Transverse colon (tissue), 4 donors: ENCODE data around the gene ABCB6. TPM values are rescaled to one million over a fixed set of nuclear protein-coding genes. Genes with fewer than 3 reads are reported as not detected.

ENCODE experiments used
- DNase-seq: peaks from one replicate; pipeline ENCODE4 v3.0.0-alpha.2; 2019
- H3K27ac ChIP-seq, 4 donors: fragments of 200-600 bp; sonication (generic); 2 replicates each; pipeline ENCODE4 v1.5.1; 2016 to 2018; ENCODE audit warnings: inconsistent platforms in 4 of 4
- H3K27me3 ChIP-seq: fragments of 200-600 bp; sonication (generic); 2 replicates; pipeline ENCODE4 v1.5.1; 2017; ENCODE audit warnings: inconsistent platforms
- H3K36me3 ChIP-seq, 4 donors: fragments of 200-600 bp; sonication (generic); 2 replicates each; pipeline ENCODE4 v1.5.1; 2017 to 2019; ENCODE audit warnings: inconsistent platforms in 4 of 4
- H3K4me1 ChIP-seq, 4 donors: fragments of 200-600 bp; sonication (generic); 2 replicates each; pipeline ENCODE4 v1.5.1; 2017 to 2020; ENCODE audit warnings: inconsistent platforms in 4 of 4
- H3K4me3 ChIP-seq, 4 donors: fragments of 200-600 bp; sonication (generic); 1 replicate in 1 of 4; 2 replicates in 3 of 4; pipeline versions ENCODE4 v1.5.1 to v1.6.1; 2017 to 2019; ENCODE audit warnings: inconsistent platforms in 4 of 4
- H3K9me3 ChIP-seq, 2 donors: fragments of 200-600 bp; sonication (generic); 2 replicates each; pipeline ENCODE4 v1.5.1; 2017 to 2019; ENCODE audit warnings: inconsistent platforms in 2 of 2
- EP300 ChIP-seq: sonication (generic); formaldehyde crosslinking; IDR thresholded peaks from one replicate; pipeline ENCODE4 v1.6.1; 2017; ENCODE audit warnings: antibody characterized with exemption, low read depth
- POLR2A ChIP-seq: fragments of 450-650 bp; IDR thresholded peaks from one replicate; pipeline ENCODE4 v1.6.1; 2016; ENCODE audit warnings: antibody characterized with exemption, mild to moderate bottlenecking, moderate library complexity
- POLR2AphosphoS5 ChIP-seq, 3 donors: sonication (generic); formaldehyde crosslinking; IDR thresholded peaks; one replicate each; pipeline ENCODE4 v1.6.1; 2016; ENCODE audit warnings: antibody characterized with exemption in 3 of 3
- WGBS, 2 donors: methylation state at CpG; one replicate each; pipeline ENCODE4 v1.1.5; 2018; ENCODE audit warnings: low coverage in 1 of 2; 5-methylcytosine and 5-hydroxymethylcytosine counted together
- in situ Hi-C, 4 donors: fragments of 200-750 bp; cut with MboI; loops; one replicate each; pipeline versions ENCODE4 v1.15.0 to v1.15.1; 2017; ENCODE audit warnings: low sequenced_read_pairs in 3 of 4, low pct_ligation_motif_present in 1 of 4, low pct_unique_long_range_greater_than_20kb in 1 of 4
- intact Hi-C: fragments of 100-400 bp; cut with DNase I; formaldehyde crosslinking; loops from one replicate; pipeline ENCODE4 v1.15.1; 2023; ENCODE audit warnings: low total_unique reads
- total RNA-seq, 4 donors: library from RNA; depleted of rRNA; stranded (reverse); fragments of >200 nt; gene quantifications; one replicate each; pipeline ENCODE4 v1.1.0, GENCODE V29; 2016
- TF ChIP-seq, protein P1 (sequence below), 5 experiments: fragments of 200-600 bp in 3 of 5; fragments of 450-650 bp in 2 of 5; sonication (generic) in 3 of 5; IDR thresholded peaks; 1 replicate in 2 of 5; 2 replicates in 3 of 5; pipeline ENCODE4 v1.5.1; 2016 to 2017; ENCODE audit warnings: antibody characterized with exemption in 5 of 5, inconsistent platforms in 3 of 5, mild to moderate bottlenecking in 2 of 5, moderate library complexity in 1 of 5

Gene ABCB6
- total RNA-seq, 4 donors from 2014 or later = 3.4 to 28.7 (median 20.4) TPM

- Histone ChIP-seq H3K27me3 (no peaks in the 10 kb centered on the region), H3K27ac (peak within 1 kb of the TSS; percentile 92 to 98 (median 96)), H3K4me3 (peak within 1 kb of the TSS; percentile 78 to 90 (median 81)), H3K9me3 (no peaks in the 10 kb centered on the region), H3K4me1 (peaks cover 18 to 36% (median 30%) of the 10 kb centered on the region in 4 donors), H3K36me3 (peaks cover 0 to 37% (median 17%) of the 10 kb centered on the region in 4 donors)
- intact Hi-C loops = loop anchor here (10.0 kb wide), 2 partner anchors 65 kb away; partner anchors contain the start of gene NHEJ1
- in situ Hi-C loops = no loop called here
- DNase-seq = peak; percentile 99
- TF ChIP-seq EP300 = no peak
- TF ChIP-seq, protein P1, sequence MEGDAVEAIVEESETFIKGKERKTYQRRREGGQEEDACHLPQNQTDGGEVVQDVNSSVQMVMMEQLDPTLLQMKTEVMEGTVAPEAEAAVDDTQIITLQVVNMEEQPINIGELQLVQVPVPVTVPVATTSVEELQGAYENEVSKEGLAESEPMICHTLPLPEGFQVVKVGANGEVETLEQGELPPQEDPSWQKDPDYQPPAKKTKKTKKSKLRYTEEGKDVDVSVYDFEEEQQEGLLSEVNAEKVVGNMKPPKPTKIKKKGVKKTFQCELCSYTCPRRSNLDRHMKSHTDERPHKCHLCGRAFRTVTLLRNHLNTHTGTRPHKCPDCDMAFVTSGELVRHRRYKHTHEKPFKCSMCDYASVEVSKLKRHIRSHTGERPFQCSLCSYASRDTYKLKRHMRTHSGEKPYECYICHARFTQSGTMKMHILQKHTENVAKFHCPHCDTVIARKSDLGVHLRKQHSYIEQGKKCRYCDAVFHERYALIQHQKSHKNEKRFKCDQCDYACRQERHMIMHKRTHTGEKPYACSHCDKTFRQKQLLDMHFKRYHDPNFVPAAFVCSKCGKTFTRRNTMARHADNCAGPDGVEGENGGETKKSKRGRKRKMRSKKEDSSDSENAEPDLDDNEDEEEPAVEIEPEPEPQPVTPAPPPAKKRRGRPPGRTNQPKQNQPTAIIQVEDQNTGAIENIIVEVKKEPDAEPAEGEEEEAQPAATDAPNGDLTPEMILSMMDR (IDR thresholded peaks at IDR 0.05) = peak in 1 of 5 experiments; percentile 28
- peak; percentile 94 for TF ChIP-seq POLR2A
- TF ChIP-seq POLR2AphosphoS5 (IDR thresholded peaks at IDR 0.05) = peak; percentile 94 to 99 (median 97)
- 0% methylated on average over 48 of the region's 80 CpGs; no CpG with 5 or more reads in 1 of the 2 donors for WGBS, 2 donors
Measured at GRCh38 chr2:219229305-219230058, 10.7 kb upstream of the ABCB6 start, which contains the start of the genes ANKZF1 and ATG9A. ANKZF1 (plus strand) TSS chr2:219229806; CDS start chr2:219230258, 452 bp downstream. ATG9A (minus strand) TSS chr2:219229636; CDS start chr2:219228024, 1,612 bp downstream.

DNA sequence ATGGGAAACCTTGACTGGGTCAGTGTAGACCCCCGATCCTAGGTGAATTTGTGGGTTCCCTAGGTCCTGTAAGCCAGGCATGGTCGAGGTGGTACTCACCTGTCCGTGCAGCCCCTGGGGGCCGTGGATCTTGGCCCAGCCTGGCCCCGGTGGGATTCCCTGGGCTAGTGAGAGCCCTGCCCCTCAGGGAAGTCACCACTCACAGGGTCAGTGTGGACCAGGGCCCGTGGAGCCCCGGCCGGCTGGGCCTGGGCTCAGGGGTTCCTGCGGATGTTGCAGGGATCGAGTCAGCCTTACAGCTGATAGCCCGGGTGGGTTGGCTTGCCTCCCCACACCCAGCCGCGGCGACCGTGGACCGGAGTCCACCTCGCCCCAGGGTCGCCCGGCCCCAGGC, 10.2 kb upstream of the ABCB6 start:
- peaks cover 0 to 37% (median 17%) of the 10 kb centered on the region in 4 donors for H3K36me3 ChIP-seq
- DNase-seq = no peak
- intact Hi-C loops = loop anchor here (10.0 kb wide), 2 partner anchors 64 to 66 kb away; partner anchors contain the start of gene NHEJ1
- peaks cover 18 to 36% (median 30%) of the 10 kb centered on the region in 4 donors for H3K4me1 ChIP-seq
- peak overlapping the region; percentile 78 to 90 (median 81) for H3K4me3 ChIP-seq
- TF ChIP-seq, protein P1 (IDR thresholded peaks at IDR 0.05) = no peak
- TF ChIP-seq EP300 = no peak
- no peak for TF ChIP-seq POLR2AphosphoS5 (IDR thresholded peaks at IDR 0.05)
- no peak for TF ChIP-seq POLR2A
- H3K27ac ChIP-seq = peak overlapping the region; percentile 92 to 98 (median 96)
- WGBS, 2 donors = 5% methylated on average over 10 of the region's 19 CpGs; no CpG with 5 or more reads in 1 of the 2 donors
- no peaks in the 10 kb centered on the region for H3K27me3 ChIP-seq
- H3K9me3 ChIP-seq = no peaks in the 10 kb centered on the region
- in situ Hi-C loops = no loop called here

GRCh38 chr2:219228041-219228910, 9.5 kb upstream of the ABCB6 start:
- TF ChIP-seq EP300 (no peak), POLR2AphosphoS5 (IDR thresholded peaks at IDR 0.05) (no peak)
- intact Hi-C loops = loop anchor here (10.0 kb wide), 2 partner anchors 63 to 67 kb away; partner anchors contain the start of gene NHEJ1
- WGBS, 2 donors = 45 to 79% methylated on average over 2 to 7 of the region's 7 CpGs

DNA sequence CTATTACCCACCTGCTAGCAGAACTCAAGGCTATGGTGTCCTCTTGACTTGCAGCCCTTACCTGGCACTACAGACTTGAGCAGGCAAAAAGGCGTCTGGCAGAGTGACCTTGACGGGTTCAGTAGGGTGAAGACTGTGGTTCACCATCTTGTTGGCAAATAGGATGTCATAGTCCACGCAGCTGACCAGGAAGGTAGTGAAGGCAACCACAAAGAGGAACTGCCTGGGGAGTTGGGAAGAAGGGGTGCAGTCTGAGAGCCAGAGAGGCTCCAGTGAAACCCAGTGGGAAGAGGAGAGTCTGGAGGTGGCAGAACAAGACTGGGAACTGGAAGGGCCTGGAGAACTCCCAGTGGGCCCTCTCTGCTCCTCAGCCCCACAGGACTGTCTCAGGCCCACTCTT, 6.6 kb upstream of the ABCB6 start:
- 93% methylated on average over 3 of the region's 3 CpGs; no CpG with 5 or more reads in 1 of the 2 donors for WGBS, 2 donors
- Histone ChIP-seq H3K27me3 (no peaks in the 10 kb centered on the region), H3K4me1 (peaks cover 11 to 24% (median 20%) of the 10 kb centered on the region in 4 donors), H3K4me3 (no peak overlapping the region), H3K27ac (no peak overlapping the region), H3K36me3 (peaks cover 0 to 50% (median 25%) of the 10 kb centered on the region in 4 donors), H3K9me3 (no peaks in the 10 kb centered on the region)
- intact Hi-C loops = loop anchor here (10.0 kb wide), 2 partner anchors 61 to 69 kb away; partner anchors contain the start of gene NHEJ1
- no peak for DNase-seq
- in situ Hi-C loops = no loop called here
- TF ChIP-seq, protein P1 (IDR thresholded peaks at IDR 0.05) = no peak
- TF ChIP-seq EP300 (no peak), POLR2A (no peak), POLR2AphosphoS5 (IDR thresholded peaks at IDR 0.05) (no peak)

More at GRCh38 chr2:219228041-219228910, 9.5 kb upstream of the ABCB6 start:
- H3K36me3 ChIP-seq = peaks cover 0 to 37% (median 17%) of the 10 kb centered on the region in 4 donors
- DNase-seq = no peak
- peak overlapping the region; percentile 92 to 98 (median 96) for H3K27ac ChIP-seq
- H3K4me3 ChIP-seq = peak overlapping the region; percentile 78 to 90 (median 81)
- in situ Hi-C loops = no loop called here
- H3K4me1 ChIP-seq = peaks cover 18 to 36% (median 30%) of the 10 kb centered on the region in 4 donors
- no peaks in the 10 kb centered on the region for H3K27me3 ChIP-seq
- H3K9me3 ChIP-seq = no peaks in the 10 kb centered on the region
